Gastroesophageal sphincter (tissue), 3 donors: Measurements from ENCODE around the gene FUT8.

Experiments used
- EP300 ChIP-seq: sonication (generic); formaldehyde crosslinking; IDR thresholded peaks from one replicate; pipeline ENCODE4 v1.6.1; 2017; ENCODE audit warnings: antibody characterized with exemption, mild to moderate bottlenecking
- POLR2A ChIP-seq, 2 donors: fragments of 450-650 bp; IDR thresholded peaks; one replicate each; pipeline ENCODE4 v1.6.1; 2017; ENCODE audit warnings: antibody characterized with exemption in 2 of 2, mild to moderate bottlenecking in 2 of 2, moderate library complexity in 1 of 2
- POLR2AphosphoS5 ChIP-seq: sonication (generic); formaldehyde crosslinking; IDR thresholded peaks from one replicate; pipeline ENCODE4 v1.6.1; 2017; ENCODE audit warnings: antibody characterized with exemption
- TF ChIP-seq, protein P1 (sequence below), 4 experiments: fragments of 200-600 bp in 2 of 4; fragments of 450-650 bp in 2 of 4; sonication (generic) in 1 of 4; IDR thresholded peaks; one replicate each; pipeline ENCODE4 v1.5.1; 2017 to 2019; ENCODE audit warnings: antibody characterized with exemption in 4 of 4, mild to moderate bottlenecking in 2 of 4, moderate library complexity in 2 of 4

- TF ChIP-seq, protein P1, sequence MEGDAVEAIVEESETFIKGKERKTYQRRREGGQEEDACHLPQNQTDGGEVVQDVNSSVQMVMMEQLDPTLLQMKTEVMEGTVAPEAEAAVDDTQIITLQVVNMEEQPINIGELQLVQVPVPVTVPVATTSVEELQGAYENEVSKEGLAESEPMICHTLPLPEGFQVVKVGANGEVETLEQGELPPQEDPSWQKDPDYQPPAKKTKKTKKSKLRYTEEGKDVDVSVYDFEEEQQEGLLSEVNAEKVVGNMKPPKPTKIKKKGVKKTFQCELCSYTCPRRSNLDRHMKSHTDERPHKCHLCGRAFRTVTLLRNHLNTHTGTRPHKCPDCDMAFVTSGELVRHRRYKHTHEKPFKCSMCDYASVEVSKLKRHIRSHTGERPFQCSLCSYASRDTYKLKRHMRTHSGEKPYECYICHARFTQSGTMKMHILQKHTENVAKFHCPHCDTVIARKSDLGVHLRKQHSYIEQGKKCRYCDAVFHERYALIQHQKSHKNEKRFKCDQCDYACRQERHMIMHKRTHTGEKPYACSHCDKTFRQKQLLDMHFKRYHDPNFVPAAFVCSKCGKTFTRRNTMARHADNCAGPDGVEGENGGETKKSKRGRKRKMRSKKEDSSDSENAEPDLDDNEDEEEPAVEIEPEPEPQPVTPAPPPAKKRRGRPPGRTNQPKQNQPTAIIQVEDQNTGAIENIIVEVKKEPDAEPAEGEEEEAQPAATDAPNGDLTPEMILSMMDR (IDR thresholded peaks at IDR 0.05), result no peak
- TF ChIP-seq POLR2A (IDR thresholded peaks at IDR 0.05), result no peak
- no peak for TF ChIP-seq POLR2AphosphoS5
- no peak for TF ChIP-seq EP300
These were observed 73.0 kb downstream of the FUT8 start for GRCh38 chr14:65485516-65485915.
